ENCODE results near the gene PFDN4.

PFDN4 gene

GRCh38 chr20:54229566-54230160, 21.8 kb downstream of the PFDN4 start:
- no peak overlapping the region for H3K4me3 ChIP-seq (ENCODE audit: low read depth, low read length)
- CTCF ChIA-PET = interaction anchor here (0.6 kb wide), 1 partner anchor 8 kb away, joined by 7 read pairs; no protein-coding TSS in a partner anchor
- no peak overlapping the region for H3K27ac ChIP-seq (ENCODE audit: extremely low read depth, low read depth, low read length)
- no peaks in the 10 kb centered on the region for H3K4me1 ChIP-seq (ENCODE audit: control insufficient read depth, insufficient read depth, low read length)
- TF ChIP-seq ZBTB21 (tag by site-specific recombination; IDR thresholded peaks at IDR 0.05) (no peak), ZNF335 (tag by site-specific recombination; conservative IDR thresholded peaks at IDR 0.05) (no peak), ZNF184 (tag by site-specific recombination; IDR thresholded peaks at IDR 0.05) (no peak), HOXD13 (CRISPR knock-in tag; IDR thresholded peaks at IDR 0.05; ENCODE audit: borderline replicate concordance) (no peak), ZFP41 (tag by site-specific recombination; IDR thresholded peaks at IDR 0.05; ENCODE audit: borderline replicate concordance) (no peak), OVOL3 (tag by site-specific recombination; IDR thresholded peaks at IDR 0.05) (no peak), TCF7L2 (IDR thresholded peaks at IDR 0.05; ENCODE audit: borderline replicate concordance, low read depth, low read length) (no peak), ZBTB7A (tag by site-specific recombination; IDR thresholded peaks at IDR 0.05; ENCODE audit: low read depth) (no peak), ZNF580 (tag by site-specific recombination; IDR thresholded peaks at IDR 0.05) (no peak), ZNF324 (tag by site-specific recombination; IDR thresholded peaks at IDR 0.05) (no peak)
- no peaks in the 10 kb centered on the region for H3K36me3 ChIP-seq (ENCODE audit: control insufficient read depth in 2 of 2, insufficient read depth in 1 of 2, low read length in 2 of 2)
- POLR2A ChIA-PET = no interaction called here
- H3K9me3 ChIP-seq (ENCODE audit: control insufficient read depth, insufficient read depth, low read depth, low read length) = no peaks in the 10 kb centered on the region

GRCh38 chr20:54231036-54231435, 23.1 kb downstream of the PFDN4 start:
- no peaks in the 10 kb centered on the region for H3K4me1 ChIP-seq (ENCODE audit: control insufficient read depth, insufficient read depth, low read length)
- no peaks in the 10 kb centered on the region for H3K36me3 ChIP-seq (ENCODE audit: control insufficient read depth in 2 of 2, insufficient read depth in 1 of 2, low read length in 2 of 2)
- H3K27ac ChIP-seq (ENCODE audit: extremely low read depth, low read depth, low read length) = no peak overlapping the region
- no peak overlapping the region for H3K4me3 ChIP-seq (ENCODE audit: low read depth, low read length)
- ChIA-PET POLR2A (no interaction called here), CTCF (interaction anchor here (0.5 kb wide), 1 partner anchor 10 kb away, joined by 3 read pairs; no protein-coding TSS in a partner anchor)
- no peak for TF ChIP-seq ZNF473 (tag by site-specific recombination; IDR thresholded peaks at IDR 0.05)
- no peak for TF ChIP-seq HIC1 (tag by site-specific recombination; IDR thresholded peaks at IDR 0.05)
- TF ChIP-seq ZNF266 (tag by site-specific recombination; IDR thresholded peaks at IDR 0.05; ENCODE audit: low read depth) = no peak
- no peak for TF ChIP-seq ZNF777 (tag by site-specific recombination; IDR thresholded peaks at IDR 0.05; ENCODE audit: borderline replicate concordance)
- no peak for TF ChIP-seq ZNF121 (tag by site-specific recombination; IDR thresholded peaks at IDR 0.05)
- TF ChIP-seq ZNF146 (tag by site-specific recombination; IDR thresholded peaks at IDR 0.05) = no peak
- no peaks in the 10 kb centered on the region for H3K9me3 ChIP-seq (ENCODE audit: control insufficient read depth, insufficient read depth, low read depth, low read length)

- Histone ChIP-seq H3K4me3 (ENCODE audit: low read depth, low read length) (no peak overlapping the region), H3K4me1 (ENCODE audit: control insufficient read depth, insufficient read depth, low read length) (no peaks in the 10 kb centered on the region), H3K27ac (ENCODE audit: extremely low read depth, low read depth, low read length) (no peak overlapping the region), H3K9me3 (ENCODE audit: control insufficient read depth, insufficient read depth, low read depth, low read length) (no peaks in the 10 kb centered on the region), H3K36me3 (ENCODE audit: control insufficient read depth in 2 of 2, insufficient read depth in 1 of 2, low read length in 2 of 2) (no peaks in the 10 kb centered on the region)
- ChIA-PET CTCF (no interaction called here), POLR2A (no interaction called here)
- TF ChIP-seq ZNF214 (tag by site-specific recombination; IDR thresholded peaks at IDR 0.05; ENCODE audit: borderline replicate concordance) (no peak), ELK4 (IDR thresholded peaks at IDR 0.05; ENCODE audit: borderline replicate concordance, low read depth, low read length) (no peak), ZNF37A (tag by site-specific recombination; IDR thresholded peaks at IDR 0.05) (no peak), ZNF140 (tag by site-specific recombination; IDR thresholded peaks at IDR 0.05) (no peak), ZNF169 (tag by site-specific recombination; IDR thresholded peaks at IDR 0.05) (no peak), ZBTB11 (tag by site-specific recombination; conservative IDR thresholded peaks at IDR 0.05; ENCODE audit: low read depth) (no peak), GLI2 (tag by site-specific recombination; IDR thresholded peaks at IDR 0.05; ENCODE audit: borderline replicate concordance, low read depth) (no peak), ZNF350 (tag by site-specific recombination; IDR thresholded peaks at IDR 0.05) (no peak), ZNF202 (tag by site-specific recombination; IDR thresholded peaks at IDR 0.05; ENCODE audit: borderline replicate concordance) (no peak), ZFP3 (tag by site-specific recombination; IDR thresholded peaks at IDR 0.05; ENCODE audit: low read depth) (no peak), ZNF132 (tag by site-specific recombination; IDR thresholded peaks at IDR 0.05; ENCODE audit: borderline replicate concordance) (no peak)
These were observed 27.1 kb downstream of the PFDN4 start for GRCh38 chr20:54234991-54235390.

All from HEK293 (cell line).